UCSD-AML1 (cell line): ENCODE data around the gene NVL.
"Not testable (repeated sequence)": the region's sequence is repeated elsewhere in the genome, so short reads cannot be mapped to it uniquely, and the experiment has no call there.

Experiments used
- DNase-seq: peaks from one replicate; lab custom pipeline; 2025; ENCODE audit not compliant: unreplicated experiment; lab: John Stamatoyannopoulos, UW

The NVL gene

GRCh38 chr1:224329842-224330753 is at the start of gene NVL:
Gene NVL, minus strand, starts transcription at chr1:224330172. Its CDS starts 45 bp downstream, at chr1:224330127.
- DNase-seq = peak; percentile 88

- no peak for DNase-seq
Measured at GRCh38 chr1:224378855-224379631, 49.1 kb upstream of the NVL start.

GRCh38 chr1:224377676-224378006 is 47.7 kb upstream of the NVL start:
- no peak for DNase-seq

GRCh38 chr1:224375059-224375458 is 45.1 kb upstream of the NVL start:
- no peak for DNase-seq

- no peak for DNase-seq
Measured at GRCh38 chr1:224373008-224373590, 43.1 kb upstream of the NVL start.

GRCh38 chr1:224368409-224368808 is 38.4 kb upstream of the NVL start:
- DNase-seq = no peak

- DNase-seq = no peak
Measured at GRCh38 chr1:224359207-224359606, 29.2 kb upstream of the NVL start.

- no peak for DNase-seq
Measured at GRCh38 chr1:224358237-224358636, 28.3 kb upstream of the NVL start.

- DNase-seq = no peak
Measured at GRCh38 chr1:224357626-224358124, 27.7 kb upstream of the NVL start.

- DNase-seq = peak; percentile 87
Measured at GRCh38 chr1:224356685-224357625, 27.0 kb upstream of the NVL start, which contains the start of gene CNIH4. Gene CNIH4, plus strand, starts transcription at chr1:224356879. Its CDS starts 46 bp downstream, at chr1:224356925.

- no peak for DNase-seq
Measured at GRCh38 chr1:224353975-224354925, 24.3 kb upstream of the NVL start.

GRCh38 chr1:224352436-224353085 is 22.6 kb upstream of the NVL start:
- not testable (repeated sequence) for DNase-seq

GRCh38 chr1:224349716-224350115 is 19.7 kb upstream of the NVL start:
- DNase-seq = not testable (repeated sequence)

- no peak for DNase-seq
Measured at GRCh38 chr1:224348137-224348536, 18.2 kb upstream of the NVL start.

GRCh38 chr1:224343679-224344078 is 13.7 kb upstream of the NVL start:
- DNase-seq = no peak

GRCh38 chr1:224340453-224341384 is 10.7 kb upstream of the NVL start:
- not testable (repeated sequence) for DNase-seq

GRCh38 chr1:224339442-224340033 is 9.6 kb upstream of the NVL start:
- no peak for DNase-seq
